ENCODE results near the gene ZMYND11.

Gene ZMYND11

GRCh38 chr10:135132-135600, at the start of gene ZMYND11:
ZMYND11 (plus strand) TSS chr10:135455; CDS start chr10:180013, 44,558 bp downstream.
- no peak for DNase-seq

GRCh38 chr10:86031-86430, 49.2 kb upstream of the ZMYND11 start:
- DNase-seq, result no peak

GRCh38 chr10:87177-88080, 47.8 kb upstream of the ZMYND11 start:
- no peak for DNase-seq

GRCh38 chr10:88253-88652, 47.0 kb upstream of the ZMYND11 start:
- DNase-seq, result no peak

GRCh38 chr10:89248-89647, 46.0 kb upstream of the ZMYND11 start:
- no peak for DNase-seq

GRCh38 chr10:90161-90560, 45.1 kb upstream of the ZMYND11 start:
- no peak for DNase-seq

GRCh38 chr10:91313-91712, 43.9 kb upstream of the ZMYND11 start:
- DNase-seq, result no peak

GRCh38 chr10:92153-92552, 43.1 kb upstream of the ZMYND11 start:
- no peak for DNase-seq

- DNase-seq, result no peak
Measured at GRCh38 chr10:92846-93245, 42.4 kb upstream of the ZMYND11 start.

- DNase-seq, result no peak
Measured at GRCh38 chr10:94613-95012, 40.6 kb upstream of the ZMYND11 start.

GRCh38 chr10:95356-96115, 39.7 kb upstream of the ZMYND11 start:
- no peak for DNase-seq

- no peak for DNase-seq
Measured at GRCh38 chr10:96466-96865, 38.8 kb upstream of the ZMYND11 start.

- no peak for DNase-seq
Measured at GRCh38 chr10:104416-104815, 30.8 kb upstream of the ZMYND11 start.

- no peak for DNase-seq
Measured at GRCh38 chr10:104862-105565, 30.2 kb upstream of the ZMYND11 start.

GRCh38 chr10:105806-106205, 29.4 kb upstream of the ZMYND11 start:
- no peak for DNase-seq

GRCh38 chr10:106740-107139, 28.5 kb upstream of the ZMYND11 start:
- no peak for DNase-seq

GRCh38 chr10:112246-112645, 23.0 kb upstream of the ZMYND11 start:
- DNase-seq, result no peak

- DNase-seq, result no peak
Measured at GRCh38 chr10:124874-125273, 10.4 kb upstream of the ZMYND11 start.

- DNase-seq, result no peak
Measured at GRCh38 chr10:127612-128432, 7.4 kb upstream of the ZMYND11 start.

GRCh38 chr10:129810-130209, 5.4 kb upstream of the ZMYND11 start:
- no peak for DNase-seq

GRCh38 chr10:132946-133898, 2.0 kb upstream of the ZMYND11 start:
- no peak for DNase-seq

Data from NCI-H2171 (cell line).